HEK293 (cell line): ENCODE results near the gene MPC2.

Source experiments
- TF ChIP-seq, protein P1 (sequence below): fragments of 450-650 bp; formaldehyde crosslinking; IDR thresholded peaks from 2 replicates; pipeline ENCODE4 v1.5.1; 2016; ENCODE audit warnings: missing biosample characterization, missing genetic modification characterization
- TF ChIP-seq, protein P2 (sequence below): fragments of 450-650 bp; formaldehyde crosslinking; IDR thresholded peaks from 2 replicates; pipeline ENCODE4 v1.5.1; 2016; ENCODE audit warnings: missing biosample characterization, missing genetic modification characterization

GRCh38 chr1:167900907-167901306 lies 36.0 kb downstream of the MPC2 start:
- TF ChIP-seq, protein P1, sequence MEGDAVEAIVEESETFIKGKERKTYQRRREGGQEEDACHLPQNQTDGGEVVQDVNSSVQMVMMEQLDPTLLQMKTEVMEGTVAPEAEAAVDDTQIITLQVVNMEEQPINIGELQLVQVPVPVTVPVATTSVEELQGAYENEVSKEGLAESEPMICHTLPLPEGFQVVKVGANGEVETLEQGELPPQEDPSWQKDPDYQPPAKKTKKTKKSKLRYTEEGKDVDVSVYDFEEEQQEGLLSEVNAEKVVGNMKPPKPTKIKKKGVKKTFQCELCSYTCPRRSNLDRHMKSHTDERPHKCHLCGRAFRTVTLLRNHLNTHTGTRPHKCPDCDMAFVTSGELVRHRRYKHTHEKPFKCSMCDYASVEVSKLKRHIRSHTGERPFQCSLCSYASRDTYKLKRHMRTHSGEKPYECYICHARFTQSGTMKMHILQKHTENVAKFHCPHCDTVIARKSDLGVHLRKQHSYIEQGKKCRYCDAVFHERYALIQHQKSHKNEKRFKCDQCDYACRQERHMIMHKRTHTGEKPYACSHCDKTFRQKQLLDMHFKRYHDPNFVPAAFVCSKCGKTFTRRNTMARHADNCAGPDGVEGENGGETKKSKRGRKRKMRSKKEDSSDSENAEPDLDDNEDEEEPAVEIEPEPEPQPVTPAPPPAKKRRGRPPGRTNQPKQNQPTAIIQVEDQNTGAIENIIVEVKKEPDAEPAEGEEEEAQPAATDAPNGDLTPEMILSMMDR (tag by site-specific recombination), result no peak
- TF ChIP-seq, protein P2, sequence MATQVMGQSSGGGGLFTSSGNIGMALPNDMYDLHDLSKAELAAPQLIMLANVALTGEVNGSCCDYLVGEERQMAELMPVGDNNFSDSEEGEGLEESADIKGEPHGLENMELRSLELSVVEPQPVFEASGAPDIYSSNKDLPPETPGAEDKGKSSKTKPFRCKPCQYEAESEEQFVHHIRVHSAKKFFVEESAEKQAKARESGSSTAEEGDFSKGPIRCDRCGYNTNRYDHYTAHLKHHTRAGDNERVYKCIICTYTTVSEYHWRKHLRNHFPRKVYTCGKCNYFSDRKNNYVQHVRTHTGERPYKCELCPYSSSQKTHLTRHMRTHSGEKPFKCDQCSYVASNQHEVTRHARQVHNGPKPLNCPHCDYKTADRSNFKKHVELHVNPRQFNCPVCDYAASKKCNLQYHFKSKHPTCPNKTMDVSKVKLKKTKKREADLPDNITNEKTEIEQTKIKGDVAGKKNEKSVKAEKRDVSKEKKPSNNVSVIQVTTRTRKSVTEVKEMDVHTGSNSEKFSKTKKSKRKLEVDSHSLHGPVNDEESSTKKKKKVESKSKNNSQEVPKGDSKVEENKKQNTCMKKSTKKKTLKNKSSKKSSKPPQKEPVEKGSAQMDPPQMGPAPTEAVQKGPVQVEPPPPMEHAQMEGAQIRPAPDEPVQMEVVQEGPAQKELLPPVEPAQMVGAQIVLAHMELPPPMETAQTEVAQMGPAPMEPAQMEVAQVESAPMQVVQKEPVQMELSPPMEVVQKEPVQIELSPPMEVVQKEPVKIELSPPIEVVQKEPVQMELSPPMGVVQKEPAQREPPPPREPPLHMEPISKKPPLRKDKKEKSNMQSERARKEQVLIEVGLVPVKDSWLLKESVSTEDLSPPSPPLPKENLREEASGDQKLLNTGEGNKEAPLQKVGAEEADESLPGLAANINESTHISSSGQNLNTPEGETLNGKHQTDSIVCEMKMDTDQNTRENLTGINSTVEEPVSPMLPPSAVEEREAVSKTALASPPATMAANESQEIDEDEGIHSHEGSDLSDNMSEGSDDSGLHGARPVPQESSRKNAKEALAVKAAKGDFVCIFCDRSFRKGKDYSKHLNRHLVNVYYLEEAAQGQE, result no peak
